GM21529 (cell line): ENCODE measurements around the gene SLC26A4.

Experiments used
- ATAC-seq: cut with Tn5 transposase; IDR thresholded peaks from one replicate; pipeline ENCODE4 v1.9.1; 2021; ENCODE audit not compliant: unreplicated experiment

SLC26A4 gene

GRCh38 chr7:107743567-107744344, 83.1 kb downstream of the SLC26A4 start, which contains the start of gene CBLL1:
Gene CBLL1 (plus strand): TSS chr7:107744142. CDS start chr7:107744164, 22 bp downstream.
- ATAC-seq, result peak; percentile 89

GRCh38 chr7:107744345-107744750, 83.7 kb downstream of the SLC26A4 start:
- peak; percentile 32 for ATAC-seq

GRCh38 chr7:107746006-107746405, 85.4 kb downstream of the SLC26A4 start:
- ATAC-seq, result no peak

- no peak for ATAC-seq
These were observed 90.5 kb downstream of the SLC26A4 start for GRCh38 chr7:107751113-107751512.

- no peak for ATAC-seq
These were observed 94.0 kb downstream of the SLC26A4 start for GRCh38 chr7:107754642-107755041.

- ATAC-seq, result no peak
These were observed 98.0 kb downstream of the SLC26A4 start for GRCh38 chr7:107758667-107759066.

- ATAC-seq, result no peak
These were observed 106.8 kb downstream of the SLC26A4 start for GRCh38 chr7:107767391-107767790.
